K562 (cell line): Measurements from ENCODE around the gene EIF2AK3. TPM values are rescaled to one million over a fixed set of nuclear protein-coding genes. Genes with fewer than 3 reads are reported as not detected.
A peak's percentile ranks its signal among the peaks of the same experiment; 100 is the strongest.

ENCODE experiments used
- ATAC-seq: fragments of 200-7000 bp; cut with Tn5 transposase; 3 replicates; pipeline ENCODE4 v1.9.1; 2020; ENCODE audit warnings: moderate library complexity
- BruUV-seq: library from RNA; stranded (reverse); fragments of 400-500 nt; replicated peaks from 2 replicates; lab custom pipeline; 2021; lab: Mats Ljungman, UMichigan
- CTCF ChIA-PET: fragments of 300-600 bp; formaldehyde crosslinking; extraction: SDS; loops from one replicate; lab custom pipeline; 2021; ENCODE audit warnings: low intra/inter-chr PET ratio; lab: Yijun Ruan, JAX
- POLR2A ChIA-PET: fragments of 300-600, 350-650 bp; sonication (Branson Sonifier 250); formaldehyde crosslinking; extraction: SDS; loops from one replicate; lab custom pipeline; 2021; ENCODE audit warnings: antibody characterized with exemption, inconsistent platforms; lab: Yijun Ruan, JAX
- DNase-seq, 4 experiments: peaks; one replicate each; pipeline versions ENCODE4 v3.0.0 to v3.0.0-alpha.2; 2011 to 2018; ENCODE audit warnings: low spot score in 3 of 4, mixed read lengths in 3 of 4; ENCODE audit errors: extremely low read depth in 1 of 4
- FAIRE-seq: peaks from 2 replicates; lab custom pipeline; 2011; peaks lifted over from hg19 to GRCh38; lab: Jason Lieb, UNC
- H2AFZ ChIP-seq: 2 replicates; pipeline ENCODE4 v1.6.0; 2011; ENCODE audit warnings: low read depth, low read length, control low read depth, inconsistent platforms
- H3K27ac ChIP-seq: fragments of 200-600 bp; 3 replicates; pipeline ENCODE4 v1.8.0; 2011; ENCODE audit warnings: low read depth, mild to moderate bottlenecking, control low read depth, inconsistent platforms, low read length, moderate library complexity, mixed read lengths; ENCODE audit errors: extremely low read depth
- H3K27me3 ChIP-seq, 2 experiments: fragments of 300-600 bp in 1 of 2; 2 replicates in 1 of 2; 3 replicates in 1 of 2; pipeline versions ENCODE4 v1.6.0 to v1.8.0; 2011; ENCODE audit warnings: inconsistent platforms in 2 of 2, low read length in 2 of 2, mild to moderate bottlenecking in 1 of 2, mixed read lengths in 1 of 2, moderate library complexity in 1 of 2; ENCODE audit not compliant: control insufficient read depth in 2 of 2, insufficient read depth in 2 of 2
- H3K36me3 ChIP-seq: fragments of 300-600 bp; 3 replicates; pipeline ENCODE4 v1.8.0; 2011; ENCODE audit warnings: mild to moderate bottlenecking, low read length, inconsistent platforms; ENCODE audit not compliant: control insufficient read depth, insufficient read depth
- H3K4me1 ChIP-seq, 2 experiments: fragments of 200-600 bp in 1 of 2; replicated peaks in 1 of 2; 2 replicates in 1 of 2; 3 replicates in 1 of 2; pipeline versions ENCODE4 v1.5.1 to v1.8.0; 2011; ENCODE audit warnings: inconsistent platforms in 2 of 2, low read length in 2 of 2, mild to moderate bottlenecking in 1 of 2, mixed read lengths in 1 of 2, moderate library complexity in 1 of 2; ENCODE audit not compliant: control insufficient read depth in 2 of 2, insufficient read depth in 2 of 2
- H3K4me2 ChIP-seq: 2 replicates; pipeline ENCODE4 v1.6.1; 2011; ENCODE audit warnings: low read length, control low read depth, inconsistent platforms, mixed read lengths; ENCODE audit not compliant: insufficient read depth
- H3K4me3 ChIP-seq: fragments of 200-600 bp; sonication (generic), shearing (Covaris generic); 2 replicates; pipeline ENCODE4 v1.5.1; 2016; ENCODE audit warnings: control low read depth, inconsistent platforms
- H3K79me2 ChIP-seq: fragments of 200-600 bp; 3 replicates; pipeline ENCODE4 v1.8.0; 2011; ENCODE audit warnings: low read length, inconsistent platforms; ENCODE audit not compliant: control insufficient read depth, insufficient read depth
- H3K9ac ChIP-seq, 2 experiments: 2 replicates each; pipeline versions ENCODE4 v1.6.0 to v1.6.1; 2011; ENCODE audit warnings: low read depth in 2 of 2, low read length in 2 of 2, control low read depth in 1 of 2, inconsistent platforms in 1 of 2, mild to moderate bottlenecking in 1 of 2, mixed read lengths in 1 of 2; ENCODE audit not compliant: insufficient read depth in 1 of 2
- H3K9me1 ChIP-seq: one replicate; pipeline ENCODE4 v1.6.0; 2011; ENCODE audit warnings: inconsistent platforms, mild to moderate bottlenecking, low read length, moderate library complexity; ENCODE audit not compliant: control insufficient read depth, insufficient read depth
- H3K9me3 ChIP-seq: replicated peaks from 2 replicates; pipeline ENCODE4 v1.5.1; 2011; ENCODE audit warnings: low read depth, low read length, inconsistent platforms; ENCODE audit not compliant: control insufficient read depth, insufficient read depth
- H4K20me1 ChIP-seq: replicated peaks from 2 replicates; pipeline ENCODE4 v1.6.1; 2011; ENCODE audit warnings: low read length, inconsistent platforms, mixed read lengths; ENCODE audit not compliant: control insufficient read depth, insufficient read depth
- BRD4 ChIP-seq: fragments of 200-600 bp; sonication (generic); IDR thresholded peaks from 2 replicates; pipeline ENCODE4 v1.6.1; 2017; ENCODE audit warnings: inconsistent platforms
- CHD2 ChIP-seq: IDR thresholded peaks from 2 replicates; pipeline ENCODE4 v1.6.1; 2011; ENCODE audit warnings: low read depth, low read length
- DACH1 ChIP-seq: fragments of 450-650 bp; IDR thresholded peaks from 2 replicates; pipeline ENCODE4 v1.6.1; 2018; ENCODE audit not compliant: partially characterized antibody
- DPF2 ChIP-seq: fragments of 450-650 bp; IDR thresholded peaks from 2 replicates; pipeline ENCODE4 v1.6.1; 2016
- ELF4 ChIP-seq: fragments of 450-650 bp; formaldehyde crosslinking; IDR thresholded peaks from 2 replicates; pipeline ENCODE4 v1.4.0; 2022; ENCODE audit warnings: missing genetic modification characterization
- ELK1 ChIP-seq: sonication (generic); formaldehyde crosslinking; IDR thresholded peaks from 2 replicates; pipeline ENCODE4 v1.8.1; 2022; ENCODE audit warnings: missing genetic modification reagents
- ESRRA ChIP-seq: fragments of 450-650 bp; IDR thresholded peaks from 2 replicates; pipeline ENCODE4 v1.6.1; 2014; ENCODE audit warnings: low read depth, mild to moderate bottlenecking, moderate library complexity, borderline replicate concordance
- GABPA ChIP-seq: fragments of 200-800 bp; sonication (Bioruptor generic); conservative IDR thresholded peaks from 2 replicates; pipeline ENCODE4 v1.6.1; 2016; ENCODE audit warnings: low read depth, missing genetic modification characterization, missing compliant biosample characterization
- GTF2F1 ChIP-seq: IDR thresholded peaks from 2 replicates; pipeline ENCODE4 v1.6.1; 2011; ENCODE audit warnings: low read depth, low read length, improper control_type of control experiment
- MEIS2 ChIP-seq: fragments of 450-650 bp; IDR thresholded peaks from 2 replicates; pipeline ENCODE4 v1.6.1; 2014; ENCODE audit warnings: mild to moderate bottlenecking; ENCODE audit not compliant: partially characterized antibody
- MTA1 ChIP-seq: fragments of 450-650 bp; IDR thresholded peaks from 2 replicates; pipeline ENCODE4 v1.6.1; 2017; ENCODE audit warnings: borderline replicate concordance
- RBM22 ChIP-seq: fragments of 200-400 bp; formaldehyde crosslinking; IDR thresholded peaks from 2 replicates; pipeline ENCODE4 v1.6.1; 2018; ENCODE audit warnings: low read length, low read depth; ENCODE audit not compliant: poor library complexity, severe bottlenecking
- RCOR1 ChIP-seq, 2 experiments: IDR thresholded peaks; 2 replicates each; pipeline ENCODE4 v1.6.1; 2012; ENCODE audit warnings: low read depth in 2 of 2, low read length in 2 of 2, borderline replicate concordance in 1 of 2, improper control_type of control experiment in 1 of 2
- SIX5 ChIP-seq, 2 experiments: IDR thresholded peaks; 2 replicates each; pipeline ENCODE4 v1.6.1; 2011; ENCODE audit warnings: low read length in 2 of 2, borderline replicate concordance in 1 of 2, low read depth in 1 of 2, mild to moderate bottlenecking in 1 of 2, moderate library complexity in 1 of 2; ENCODE audit not compliant: insufficient read depth in 1 of 2
- SUPT5H ChIP-seq: fragments of 450-650 bp; IDR thresholded peaks from 2 replicates; pipeline ENCODE4 v1.6.1; 2016
- ZNF584 ChIP-seq: fragments of 200-800 bp; sonication (Bioruptor generic); IDR thresholded peaks from 2 replicates; pipeline ENCODE4 v1.6.1; 2016; ENCODE audit warnings: low read depth, mild to moderate bottlenecking, missing genetic modification characterization, missing compliant biosample characterization
- WGBS: fragments of 100-300 bp; shearing (Covaris generic); methylation state at CpG from one replicate; pipeline ENCODE4 v1.1.6; 2016; ENCODE audit warnings: low coverage, mixed read lengths; ENCODE audit not compliant: insufficient coverage; ENCODE audit errors: missing lambda C conversion rate; 5-methylcytosine and 5-hydroxymethylcytosine counted together
- in situ Hi-C: fragments of 300-500 bp; cut with MboI; formaldehyde crosslinking; loops from 4 replicates; pipeline ENCODE4 v1.15.0; 2018; ENCODE audit warnings: inconsistent platforms, mixed read lengths
- intact Hi-C: fragments of 100-400 bp; cut with micrococcal nuclease; formaldehyde crosslinking; loops from 2 replicates; pipeline ENCODE4 v1.14.2; 2022
- polyA plus RNA-seq, 8 experiments: library from polyadenylated mRNA; depleted of rRNA in 4 of 8; stranded (reverse) in 5 of 8; unstranded in 3 of 8; fragments of >200 nt; fragmentation: Nextera tagmentation in 2 of 8; fragmentation: Illumina TruSeq in 1 of 8; extraction: Ambion mirVana in 2 of 8; extraction: Trizol in 1 of 8; gene quantifications; 2 replicates each; pipeline versions ENCODE4 v1.2.1 to v1.2.3, GENCODE V29; 2011 to 2014; ENCODE audit warnings: inconsistent platforms in 1 of 8, missing spikeins in 1 of 8
- total RNA-seq, 7 experiments: library from RNA; depleted of rRNA in 6 of 7; stranded (reverse); fragments of >200 nt in 6 of 7; fragmentation: Illumina TruSeq in 2 of 7; extraction: Trizol in 2 of 7; gene quantifications; 2 replicates each; pipeline versions ENCODE4 v1.2.1 to v1.2.3, GENCODE V29; 2011 to 2021; ENCODE audit warnings: low replicate concordance in 1 of 7
- TF ChIP-seq, protein P1 (sequence below): fragments of 450-650 bp; formaldehyde crosslinking; IDR thresholded peaks from 2 replicates; pipeline ENCODE4 v1.4.0; 2020; ENCODE audit warnings: mild to moderate bottlenecking, mixed read lengths
- TF ChIP-seq, protein P2 (sequence below): sonication (generic); IDR thresholded peaks from 2 replicates; pipeline ENCODE4 v1.6.1; 2016
- TF ChIP-seq, protein P3 (sequence below): IDR thresholded peaks from 2 replicates; pipeline ENCODE4 v1.6.1; 2012; ENCODE audit warnings: low read depth, low read length, improper control_type of control experiment, borderline replicate concordance

EIF2AK3 gene
- total and polyA plus RNA-seq, 9 of the 15 experiments (the other 6 are each of a cell fraction or from before 2014, with no cell fraction given) = 1.7 to 11.6 (median 7.4) TPM

DNA sequence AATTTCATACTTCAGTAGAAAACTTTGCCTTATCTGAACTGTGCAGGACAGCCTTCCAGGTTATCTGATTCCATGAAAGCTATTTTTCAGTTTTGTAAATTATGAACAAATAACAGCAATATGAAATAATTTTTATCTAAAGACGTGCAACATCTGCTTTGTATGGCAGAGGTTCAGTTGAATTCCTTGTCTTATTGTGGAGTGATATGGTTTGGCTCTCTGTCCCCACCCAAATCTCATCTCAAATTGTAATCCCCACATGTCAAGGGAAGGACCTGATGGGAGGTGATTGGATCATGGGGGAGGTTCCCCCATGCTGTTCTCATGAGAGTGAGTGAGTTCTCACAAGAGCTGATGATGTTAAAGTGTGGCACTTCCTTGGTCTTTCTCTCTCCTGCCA lies 46.1 kb upstream of the EIF2AK3 start:
- POLR2A ChIA-PET = interaction anchor here (1.3 kb wide), 1 partner anchor 78 kb away, joined by 3 read pairs; no protein-coding TSS in a partner anchor
- TF ChIP-seq, protein P1, sequence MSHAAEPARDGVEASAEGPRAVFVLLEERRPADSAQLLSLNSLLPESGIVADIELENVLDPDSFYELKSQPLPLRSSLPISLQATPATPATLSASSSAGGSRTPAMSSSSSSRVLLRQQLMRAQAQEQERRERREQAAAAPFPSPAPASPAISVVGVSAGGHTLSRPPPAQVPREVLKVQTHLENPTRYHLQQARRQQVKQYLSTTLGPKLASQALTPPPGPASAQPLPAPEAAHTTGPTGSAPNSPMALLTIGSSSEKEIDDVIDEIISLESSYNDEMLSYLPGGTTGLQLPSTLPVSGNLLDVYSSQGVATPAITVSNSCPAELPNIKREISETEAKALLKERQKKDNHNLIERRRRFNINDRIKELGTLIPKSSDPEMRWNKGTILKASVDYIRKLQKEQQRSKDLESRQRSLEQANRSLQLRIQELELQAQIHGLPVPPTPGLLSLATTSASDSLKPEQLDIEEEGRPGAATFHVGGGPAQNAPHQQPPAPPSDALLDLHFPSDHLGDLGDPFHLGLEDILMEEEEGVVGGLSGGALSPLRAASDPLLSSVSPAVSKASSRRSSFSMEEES (CRISPR knock-in tag) = no peak
- TF ChIP-seq MTA1 = no peak
- TF ChIP-seq ZNF584 (CRISPR knock-in tag) = no peak
- TF ChIP-seq SUPT5H = no peak
- TF ChIP-seq DPF2 = peak; percentile 76
- no peak for TF ChIP-seq GTF2F1
- TF ChIP-seq, protein P2, sequence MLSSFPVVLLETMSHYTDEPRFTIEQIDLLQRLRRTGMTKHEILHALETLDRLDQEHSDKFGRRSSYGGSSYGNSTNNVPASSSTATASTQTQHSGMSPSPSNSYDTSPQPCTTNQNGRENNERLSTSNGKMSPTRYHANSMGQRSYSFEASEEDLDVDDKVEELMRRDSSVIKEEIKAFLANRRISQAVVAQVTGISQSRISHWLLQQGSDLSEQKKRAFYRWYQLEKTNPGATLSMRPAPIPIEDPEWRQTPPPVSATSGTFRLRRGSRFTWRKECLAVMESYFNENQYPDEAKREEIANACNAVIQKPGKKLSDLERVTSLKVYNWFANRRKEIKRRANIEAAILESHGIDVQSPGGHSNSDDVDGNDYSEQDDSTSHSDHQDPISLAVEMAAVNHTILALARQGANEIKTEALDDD = no peak
- TF ChIP-seq DACH1 = no peak
- peak in 1 of 2 experiments; percentile 34; a peak in 1 of 4 replicates for TF ChIP-seq RCOR1 (IDR thresholded peaks at IDR 0.05; ENCODE audit: borderline replicate concordance in 1 of 2, low read depth in 2 of 2, low read length in 2 of 2)
- TF ChIP-seq SIX5 (IDR thresholded peaks at IDR 0.05; ENCODE audit: borderline replicate concordance in 1 of 2, insufficient read depth in 1 of 2, low read depth in 1 of 2, low read length in 2 of 2) = no peak
- no peak for TF ChIP-seq BRD4
- no peak for TF ChIP-seq ESRRA
- TF ChIP-seq ELK1 (CRISPR knock-in tag) = no peak
- peak; percentile 60; the same call in 1 of the 2 replicates for TF ChIP-seq CHD2
- TF ChIP-seq RBM22 = no peak
- no peak for TF ChIP-seq ELF4 (CRISPR knock-in tag)
- no peak for TF ChIP-seq GABPA (tag)
- TF ChIP-seq, protein P3, sequence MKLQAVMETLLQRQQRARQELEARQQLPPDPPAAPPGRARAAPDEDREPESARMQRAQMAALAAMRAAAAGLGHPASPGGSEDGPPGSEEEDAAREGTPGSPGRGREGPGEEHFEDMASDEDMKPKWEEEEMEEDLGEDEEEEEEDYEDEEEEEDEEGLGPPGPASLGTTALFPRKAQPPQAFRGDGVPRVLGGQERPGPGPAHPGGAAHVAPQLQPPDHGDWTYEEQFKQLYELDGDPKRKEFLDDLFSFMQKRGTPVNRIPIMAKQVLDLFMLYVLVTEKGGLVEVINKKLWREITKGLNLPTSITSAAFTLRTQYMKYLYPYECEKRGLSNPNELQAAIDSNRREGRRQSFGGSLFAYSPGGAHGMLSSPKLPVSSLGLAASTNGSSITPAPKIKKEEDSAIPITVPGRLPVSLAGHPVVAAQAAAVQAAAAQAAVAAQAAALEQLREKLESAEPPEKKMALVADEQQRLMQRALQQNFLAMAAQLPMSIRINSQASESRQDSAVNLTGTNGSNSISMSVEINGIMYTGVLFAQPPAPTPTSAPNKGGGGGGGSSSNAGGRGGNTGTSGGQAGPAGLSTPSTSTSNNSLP = no peak
- TF ChIP-seq MEIS2 = peak; percentile 64

More for the DNA sequence above, 46.1 kb upstream of the EIF2AK3 start:
- Histone ChIP-seq H3K4me1 (peaks cover 5 to 29% of the 10 kb centered on the region in 2 experiments; a peak in 4 of 5 replicates), H3K4me2 (peak overlapping the region; percentile 19; the same call in 1 of the 2 replicates), H2AFZ (no peak overlapping the region), H3K9me1 (no peaks in the 10 kb centered on the region), H4K20me1 (no peaks in the 10 kb centered on the region), H3K9ac (no peak overlapping the region), H3K27me3 (no peaks in the 10 kb centered on the region), H3K79me2 (no peaks in the 10 kb centered on the region), H3K36me3 (no peaks in the 10 kb centered on the region; the same call in 2 of the 3 replicates), H3K27ac (no peak overlapping the region), H3K4me3 (no peak overlapping the region), H3K9me3 (no peaks in the 10 kb centered on the region)
- 0% methylated on average over 1 of the region's 1 CpG for WGBS
- intact Hi-C loops = loop anchor here (2.0 kb wide), 1 partner anchor 19 kb away; no protein-coding TSS in a partner anchor
- ATAC-seq = peak; percentile 65
- CTCF ChIA-PET = interaction anchor here (0.6 to 5.3 kb wide), 2 partner anchors 83 to 490 kb away, joined by 3 to 54 read pairs; no protein-coding TSS in a partner anchor
- in situ Hi-C loops = no loop called here
- no TSS peak for BruUV-seq
- DNase-seq = peak in 1 of 4 experiments; percentile 62
- peak; percentile 70 for FAIRE-seq
